ENCODE data around the gene ITGA11.

ITGA11 gene

DNA sequence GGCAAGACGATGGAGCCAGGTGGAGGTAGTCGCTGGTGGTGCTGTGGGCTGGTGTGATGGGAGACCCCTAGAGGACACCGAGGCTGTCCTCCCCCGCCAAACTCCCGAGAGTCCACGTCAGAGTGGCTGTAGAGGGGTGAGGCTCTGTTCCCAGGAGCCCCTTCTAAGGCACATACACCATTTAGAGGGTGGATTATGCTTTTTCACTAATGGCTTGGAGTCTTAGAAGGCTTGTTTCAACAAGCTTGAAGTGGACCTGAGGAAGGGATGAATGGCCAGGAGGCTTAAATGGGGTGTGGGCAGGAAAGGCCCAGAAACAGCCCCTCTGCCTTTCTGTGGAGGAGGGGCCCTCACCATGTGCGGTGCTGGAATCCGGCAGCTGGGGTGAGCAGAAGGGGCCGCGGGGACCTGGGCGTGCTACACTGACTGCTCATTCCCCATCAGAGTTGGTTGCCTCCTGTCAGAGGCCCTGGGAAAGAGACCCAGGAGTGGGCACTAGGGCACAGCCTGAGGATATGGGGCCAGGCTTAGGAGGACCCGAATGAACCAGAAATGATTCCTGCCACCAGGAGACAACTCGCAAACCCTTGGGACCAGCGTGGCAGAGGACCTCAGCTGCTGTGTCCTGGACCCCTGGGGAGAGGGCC is 88.3 kb downstream of the ITGA11 start:
- DNase-seq (ENCODE audit: insufficient read length, low spot score) (no peak), FAIRE-seq (no peak)

GRCh38 chr15:68341760-68342725 is 89.9 kb downstream of the ITGA11 start:
- DNase-seq (ENCODE audit: insufficient read length, low spot score) = no peak
- TF ChIP-seq SPI1 (IDR thresholded peaks at IDR 0.05; ENCODE audit: low read depth, low read length) (no peak), PAX5 (IDR thresholded peaks at IDR 0.05; ENCODE audit: insufficient read depth, low read length, severe bottlenecking) (no peak), POU2F2 (IDR thresholded peaks at IDR 0.05; ENCODE audit: low read depth, low read length) (no peak), POLR2AphosphoS5 (IDR thresholded peaks at IDR 0.05; ENCODE audit: low read depth, low read length) (no peak), TAF1 (IDR thresholded peaks at IDR 0.05; ENCODE audit: low read depth, low read length) (no peak), POLR2A (IDR thresholded peaks at IDR 0.05; ENCODE audit: low read depth, low read length) (no peak)
- FAIRE-seq = no peak

More for the DNA sequence above, 88.3 kb downstream of the ITGA11 start:
- TF ChIP-seq PAX5 (IDR thresholded peaks at IDR 0.05; ENCODE audit: insufficient read depth, low read length, severe bottlenecking) = no peak

DNA sequence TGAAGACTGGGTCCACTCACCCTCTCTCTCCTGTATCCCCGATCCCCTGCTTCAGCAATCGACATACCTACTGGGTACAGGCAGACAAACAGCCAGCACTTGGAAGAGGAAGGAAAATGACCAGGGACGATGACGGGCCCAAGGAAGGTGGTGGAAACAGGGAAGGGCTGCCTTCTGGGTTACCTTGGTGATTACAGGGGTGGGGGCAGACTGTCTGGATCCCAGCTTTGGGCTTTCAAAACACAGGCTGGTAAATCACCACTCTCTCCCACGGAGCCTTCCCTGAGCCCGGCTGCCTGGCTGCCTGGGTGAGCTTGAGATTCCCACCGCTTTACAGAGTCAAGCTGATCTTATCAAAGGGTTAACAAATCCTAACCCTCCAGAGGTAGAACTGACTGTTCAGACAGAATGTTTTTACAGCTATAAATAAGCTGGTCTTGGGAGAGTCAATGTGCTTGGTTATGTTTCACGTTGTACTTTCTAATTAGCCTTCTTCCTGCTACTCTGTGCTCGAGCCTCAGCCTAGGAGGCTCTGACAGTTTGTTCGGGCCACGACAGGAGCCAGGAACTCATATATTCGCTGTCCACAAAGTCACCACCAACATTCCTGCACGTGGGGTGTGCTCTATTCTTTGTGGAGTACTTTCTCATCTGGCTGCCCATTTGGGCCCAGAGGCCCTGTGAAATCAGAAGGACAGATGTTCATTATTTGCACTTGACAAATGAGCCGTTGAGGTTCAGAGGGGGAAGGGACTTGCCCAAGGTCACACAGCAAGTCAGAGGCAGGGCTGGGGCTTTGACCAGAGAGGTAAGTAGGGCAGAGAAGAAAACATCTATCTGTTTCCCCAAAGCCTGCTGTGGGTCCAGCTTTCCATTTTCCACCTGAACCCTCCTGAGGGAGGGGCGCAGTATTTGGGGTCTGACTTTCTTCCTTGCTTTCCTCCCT is 91.0 kb downstream of the ITGA11 start:
- TF ChIP-seq POLR2AphosphoS5 (IDR thresholded peaks at IDR 0.05; ENCODE audit: low read depth, low read length) = no peak
- no peak for TF ChIP-seq SPI1 (IDR thresholded peaks at IDR 0.05; ENCODE audit: low read depth, low read length)
- TF ChIP-seq POU2F2 (IDR thresholded peaks at IDR 0.05; ENCODE audit: low read depth, low read length) = no peak
- TF ChIP-seq TAF1 (IDR thresholded peaks at IDR 0.05; ENCODE audit: low read depth, low read length) = no peak
- TF ChIP-seq POLR2A (IDR thresholded peaks at IDR 0.05; ENCODE audit: low read depth, low read length) = no peak
- no peak for TF ChIP-seq PAX5 (IDR thresholded peaks at IDR 0.05; ENCODE audit: insufficient read depth, low read length, severe bottlenecking)
- FAIRE-seq (no peak), DNase-seq (ENCODE audit: insufficient read length, low spot score) (no peak)

DNA sequence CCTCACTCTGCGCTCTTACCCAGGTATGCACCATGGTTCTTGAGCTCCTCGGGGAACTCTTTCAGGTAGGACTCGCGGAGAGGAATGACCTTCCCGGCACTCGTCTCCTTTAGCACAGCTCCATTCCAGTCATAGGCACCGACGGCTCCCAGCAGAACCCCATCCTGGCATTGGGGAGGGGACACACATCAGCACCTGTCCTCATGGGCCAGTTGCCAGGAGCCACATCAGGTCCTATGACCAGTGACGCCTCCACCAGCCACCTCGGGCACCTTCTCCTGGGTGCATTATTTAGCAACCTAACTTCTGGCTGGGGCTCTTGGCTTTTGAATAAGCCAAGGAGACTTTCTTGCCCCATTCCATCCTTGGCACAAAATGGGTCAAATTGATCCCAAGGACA is 92.5 kb downstream of the ITGA11 start:
- DNase-seq (ENCODE audit: insufficient read length, low spot score) = no peak
- FAIRE-seq = no peak

DNA sequence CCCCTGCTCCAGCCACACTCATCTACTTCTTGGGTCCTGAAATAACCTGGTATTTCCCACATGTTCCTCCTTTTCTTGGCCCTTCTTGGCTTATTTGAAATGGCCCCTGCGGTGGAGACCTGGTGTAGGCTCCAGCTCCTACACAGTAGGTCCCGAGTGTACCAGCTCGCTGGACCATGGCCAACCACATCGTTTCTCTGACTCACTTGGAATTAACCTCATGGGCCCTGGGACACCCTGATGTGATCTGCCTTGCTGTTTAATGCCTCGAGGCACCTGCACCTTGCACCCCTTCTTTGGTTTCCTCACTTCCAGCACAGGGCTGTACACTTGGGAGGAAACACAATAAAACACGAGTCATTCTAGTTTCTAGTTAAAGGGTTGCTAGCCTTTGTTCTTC is 94.1 kb downstream of the ITGA11 start:
- no peak for TF ChIP-seq PAX5 (IDR thresholded peaks at IDR 0.05; ENCODE audit: insufficient read depth, low read length, severe bottlenecking)
- no peak for TF ChIP-seq POLR2AphosphoS5 (IDR thresholded peaks at IDR 0.05; ENCODE audit: low read depth, low read length)
- TF ChIP-seq POU2F2 (IDR thresholded peaks at IDR 0.05; ENCODE audit: low read depth, low read length) = no peak
- no peak for TF ChIP-seq POLR2A (IDR thresholded peaks at IDR 0.05; ENCODE audit: low read depth, low read length)
- no peak for TF ChIP-seq SPI1 (IDR thresholded peaks at IDR 0.05; ENCODE audit: low read depth, low read length)
- no peak for TF ChIP-seq TAF1 (IDR thresholded peaks at IDR 0.05; ENCODE audit: low read depth, low read length)
- DNase-seq (ENCODE audit: insufficient read length, low spot score) = no peak
- FAIRE-seq = no peak

More for the DNA sequence above, 92.5 kb downstream of the ITGA11 start:
- TF ChIP-seq POU2F2 (IDR thresholded peaks at IDR 0.05; ENCODE audit: low read depth, low read length) = no peak
- TF ChIP-seq POLR2AphosphoS5 (IDR thresholded peaks at IDR 0.05; ENCODE audit: low read depth, low read length) = no peak
- no peak for TF ChIP-seq PAX5 (IDR thresholded peaks at IDR 0.05; ENCODE audit: insufficient read depth, low read length, severe bottlenecking)
- TF ChIP-seq POLR2A (IDR thresholded peaks at IDR 0.05; ENCODE audit: low read depth, low read length) = no peak
- TF ChIP-seq TAF1 (IDR thresholded peaks at IDR 0.05; ENCODE audit: low read depth, low read length) = no peak
- TF ChIP-seq SPI1 (IDR thresholded peaks at IDR 0.05; ENCODE audit: low read depth, low read length) = no peak

DNA sequence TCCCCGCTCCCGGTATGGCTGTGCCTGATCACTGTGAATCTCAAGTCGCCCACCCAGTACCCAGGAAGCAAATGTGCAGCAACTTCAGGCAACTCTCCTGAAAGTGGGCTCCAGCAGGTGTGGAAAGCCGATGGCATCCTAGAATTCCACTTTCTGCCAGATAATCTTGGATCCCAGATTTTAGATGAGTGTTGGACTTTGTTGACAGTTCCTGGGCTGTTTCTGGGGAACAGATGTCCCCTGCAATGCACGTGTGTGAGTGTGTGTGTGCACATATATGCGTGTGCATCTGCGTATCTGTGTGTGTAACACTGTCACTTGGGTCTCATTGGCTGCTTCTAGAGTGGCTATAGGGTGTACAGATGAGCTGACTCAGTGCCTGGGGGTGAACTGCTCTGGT is 95.4 kb downstream of the ITGA11 start:
- DNase-seq (ENCODE audit: insufficient read length, low spot score) (no peak), FAIRE-seq (no peak)
- TF ChIP-seq TAF1 (IDR thresholded peaks at IDR 0.05; ENCODE audit: low read depth, low read length) (no peak), SPI1 (IDR thresholded peaks at IDR 0.05; ENCODE audit: low read depth, low read length) (no peak), POU2F2 (IDR thresholded peaks at IDR 0.05; ENCODE audit: low read depth, low read length) (no peak), POLR2AphosphoS5 (IDR thresholded peaks at IDR 0.05; ENCODE audit: low read depth, low read length) (no peak), POLR2A (IDR thresholded peaks at IDR 0.05; ENCODE audit: low read depth, low read length) (no peak), PAX5 (IDR thresholded peaks at IDR 0.05; ENCODE audit: insufficient read depth, low read length, severe bottlenecking) (no peak)

DNA sequence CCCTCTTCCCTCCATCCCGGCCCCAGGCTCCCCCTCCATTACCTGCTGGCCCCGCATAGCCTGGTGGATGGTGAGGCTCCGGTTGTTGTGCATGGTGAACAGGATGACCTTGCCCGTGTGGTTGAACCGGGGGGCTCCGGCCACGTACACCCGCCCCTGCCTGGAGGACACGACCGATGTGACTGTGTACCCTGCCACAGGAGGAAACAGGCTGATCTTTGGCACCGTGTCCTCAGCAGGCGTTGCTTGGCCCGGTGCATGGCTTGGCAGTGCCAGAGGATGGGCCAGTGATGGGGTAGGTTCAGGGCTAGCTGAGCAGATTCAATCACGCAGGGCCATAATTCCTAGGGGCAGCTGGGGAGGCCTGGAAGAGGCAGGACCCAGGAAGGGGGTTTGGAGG is 96.3 kb downstream of the ITGA11 start:
- no peak for FAIRE-seq
- TF ChIP-seq POLR2A (IDR thresholded peaks at IDR 0.05; ENCODE audit: low read depth, low read length) (no peak), SPI1 (IDR thresholded peaks at IDR 0.05; ENCODE audit: low read depth, low read length) (no peak), PAX5 (IDR thresholded peaks at IDR 0.05; ENCODE audit: insufficient read depth, low read length, severe bottlenecking) (no peak)
- DNase-seq (ENCODE audit: insufficient read length, low spot score) = no peak

GRCh38 chr15:68335251-68335650 is 96.7 kb downstream of the ITGA11 start:
- no peak for FAIRE-seq
- no peak for DNase-seq (ENCODE audit: insufficient read length, low spot score)
- TF ChIP-seq PAX5 (IDR thresholded peaks at IDR 0.05; ENCODE audit: insufficient read depth, low read length, severe bottlenecking) (no peak), POLR2AphosphoS5 (IDR thresholded peaks at IDR 0.05; ENCODE audit: low read depth, low read length) (no peak), POU2F2 (IDR thresholded peaks at IDR 0.05; ENCODE audit: low read depth, low read length) (no peak), TAF1 (IDR thresholded peaks at IDR 0.05; ENCODE audit: low read depth, low read length) (no peak), POLR2A (IDR thresholded peaks at IDR 0.05; ENCODE audit: low read depth, low read length) (no peak), SPI1 (IDR thresholded peaks at IDR 0.05; ENCODE audit: low read depth, low read length) (no peak)

GRCh38 chr15:68334661-68335124 is 97.3 kb downstream of the ITGA11 start:
- DNase-seq (ENCODE audit: insufficient read length, low spot score) (no peak), FAIRE-seq (no peak)
- TF ChIP-seq POLR2AphosphoS5 (IDR thresholded peaks at IDR 0.05; ENCODE audit: low read depth, low read length) = no peak
- TF ChIP-seq SPI1 (IDR thresholded peaks at IDR 0.05; ENCODE audit: low read depth, low read length) = no peak
- no peak for TF ChIP-seq POLR2A (IDR thresholded peaks at IDR 0.05; ENCODE audit: low read depth, low read length)
- no peak for TF ChIP-seq PAX5 (IDR thresholded peaks at IDR 0.05; ENCODE audit: insufficient read depth, low read length, severe bottlenecking)
- no peak for TF ChIP-seq TAF1 (IDR thresholded peaks at IDR 0.05; ENCODE audit: low read depth, low read length)
- TF ChIP-seq POU2F2 (IDR thresholded peaks at IDR 0.05; ENCODE audit: low read depth, low read length) = no peak

Data from GM12891 (cell line).